HEK293T (cell line): ENCODE results near the gene PTPN13.

ENCODE experiments used
- CTCF ChIA-PET: fragments of 350-600 bp; formaldehyde crosslinking; extraction: SDS; loops from one replicate; lab custom pipeline; 2021; ENCODE audit warnings: antibody characterized with exemption, inconsistent platforms; lab: Yijun Ruan, JAX
- POLR2A ChIA-PET: fragments of 350-600 bp; formaldehyde crosslinking; extraction: SDS; loops from one replicate; lab custom pipeline; 2020; ENCODE audit warnings: antibody characterized with exemption, inconsistent platforms; lab: Yijun Ruan, JAX
- DNase-seq: peaks from one replicate; pipeline ENCODE4 v3.0.0; 2012; ENCODE audit warnings: mixed read lengths; ENCODE audit errors: extremely low spot score
- ARNT ChIP-seq: fragments of 450-650 bp; IDR thresholded peaks from 2 replicates; pipeline ENCODE4 v1.6.1; 2017; ENCODE audit warnings: mild to moderate bottlenecking
- BHLHE40 ChIP-seq: fragments of 450-650 bp; IDR thresholded peaks from 2 replicates; pipeline ENCODE4 v1.6.1; 2016; ENCODE audit warnings: mild to moderate bottlenecking, moderate library complexity, borderline replicate concordance
- CTBP1 ChIP-seq: fragments of 450-650 bp; IDR thresholded peaks from 2 replicates; pipeline ENCODE4 v1.6.1; 2016; ENCODE audit warnings: borderline replicate concordance
- ELF4 ChIP-seq: fragments of 450-650 bp; IDR thresholded peaks from 2 replicates; pipeline ENCODE4 v1.6.1; 2017; ENCODE audit warnings: antibody characterized with exemption
- FOXA1 ChIP-seq: fragments of 450-650 bp; IDR thresholded peaks from 2 replicates; pipeline ENCODE4 v1.6.1; 2016; ENCODE audit warnings: mild to moderate bottlenecking
- FOXK2 ChIP-seq: fragments of 450-650 bp; IDR thresholded peaks from 2 replicates; pipeline ENCODE4 v1.6.1; 2016; ENCODE audit warnings: mild to moderate bottlenecking
- FOXM1 ChIP-seq: fragments of 450-650 bp; IDR thresholded peaks from 2 replicates; pipeline ENCODE4 v1.6.1; 2017; ENCODE audit warnings: mild to moderate bottlenecking, borderline replicate concordance
- HDGF ChIP-seq: fragments of 450-650 bp; IDR thresholded peaks from 2 replicates; pipeline ENCODE4 v1.6.1; 2017; ENCODE audit warnings: antibody characterized with exemption, borderline replicate concordance
- L3MBTL2 ChIP-seq: fragments of 450-650 bp; conservative IDR thresholded peaks from 2 replicates; pipeline ENCODE4 v1.6.1; 2016; ENCODE audit warnings: mild to moderate bottlenecking
- LEF1 ChIP-seq: fragments of 450-650 bp; IDR thresholded peaks from 2 replicates; pipeline ENCODE4 v1.6.1; 2017; ENCODE audit warnings: mild to moderate bottlenecking, borderline replicate concordance
- NFRKB ChIP-seq: fragments of 450-650 bp; IDR thresholded peaks from 2 replicates; pipeline ENCODE4 v1.6.1; 2016; ENCODE audit warnings: mild to moderate bottlenecking, moderate library complexity
- PKNOX1 ChIP-seq: fragments of 450-650 bp; IDR thresholded peaks from 2 replicates; pipeline ENCODE4 v1.6.1; 2016
- SP1 ChIP-seq: fragments of 450-650 bp; IDR thresholded peaks from 2 replicates; pipeline ENCODE4 v1.6.1; 2017
- SUZ12 ChIP-seq: fragments of 450-650 bp; IDR thresholded peaks from 2 replicates; pipeline ENCODE4 v1.6.1; 2016; ENCODE audit warnings: mild to moderate bottlenecking
- TARDBP ChIP-seq: fragments of 450-650 bp; IDR thresholded peaks from 2 replicates; pipeline ENCODE4 v1.6.1; 2016
- ZNF384 ChIP-seq: fragments of 450-650 bp; IDR thresholded peaks from 2 replicates; pipeline ENCODE4 v1.6.1; 2016

PTPN13 gene

GRCh38 chr4:86670756-86671155 is 76.6 kb downstream of the PTPN13 start:
- TF ChIP-seq FOXA1 (no peak), FOXM1 (no peak), ZNF384 (no peak), SUZ12 (no peak), BHLHE40 (no peak), SP1 (no peak), ELF4 (no peak), PKNOX1 (no peak), FOXK2 (no peak), LEF1 (no peak), CTBP1 (no peak), L3MBTL2 (no peak), HDGF (no peak), ARNT (no peak), TARDBP (no peak), NFRKB (no peak)
- ChIA-PET POLR2A (no interaction called here), CTCF (no interaction called here)
- no peak for DNase-seq

- no peak for TF ChIP-seq L3MBTL2
- no peak for TF ChIP-seq TARDBP
- TF ChIP-seq FOXM1: no peak
- no peak for TF ChIP-seq SUZ12
- no peak for TF ChIP-seq PKNOX1
- no peak for TF ChIP-seq ELF4
- no peak for TF ChIP-seq HDGF
- TF ChIP-seq FOXK2: no peak
- no peak for TF ChIP-seq ZNF384
- no peak for TF ChIP-seq SP1
- no peak for TF ChIP-seq FOXA1
- no peak for TF ChIP-seq NFRKB
- no peak for TF ChIP-seq ARNT
- TF ChIP-seq CTBP1: no peak
- no peak for TF ChIP-seq BHLHE40
- no peak for TF ChIP-seq LEF1
- POLR2A ChIA-PET: no interaction called here
- DNase-seq: no peak
- CTCF ChIA-PET: no interaction called here
These were observed 81.4 kb downstream of the PTPN13 start for GRCh38 chr4:86675548-86675947.

- ChIA-PET POLR2A (no interaction called here), CTCF (interaction anchor here (0.7 kb wide), 1 partner anchor 88 kb away, joined by 3 read pairs; no protein-coding TSS in a partner anchor)
- DNase-seq: no peak
- TF ChIP-seq BHLHE40 (no peak), FOXA1 (no peak), FOXM1 (no peak), SUZ12 (no peak), TARDBP (no peak)
These were observed 84.7 kb downstream of the PTPN13 start for GRCh38 chr4:86678796-86679195.

- DNase-seq: no peak
- TF ChIP-seq SUZ12: no peak
- no peak for TF ChIP-seq BHLHE40
- no peak for TF ChIP-seq LEF1
- TF ChIP-seq FOXM1: no peak
- no peak for TF ChIP-seq HDGF
- TF ChIP-seq FOXK2: no peak
- ChIA-PET POLR2A (no interaction called here), CTCF (no interaction called here)
These were observed 85.3 kb downstream of the PTPN13 start for GRCh38 chr4:86679441-86679840.

- DNase-seq: no peak
- CTCF ChIA-PET: no interaction called here
- TF ChIP-seq BHLHE40 (no peak), ARNT (no peak), LEF1 (no peak), FOXA1 (no peak), TARDBP (no peak), FOXK2 (no peak), SUZ12 (no peak), CTBP1 (no peak), HDGF (no peak), ZNF384 (no peak), ELF4 (no peak), NFRKB (no peak), FOXM1 (no peak), SP1 (no peak), L3MBTL2 (no peak)
- POLR2A ChIA-PET: no interaction called here
These were observed 89.1 kb downstream of the PTPN13 start for GRCh38 chr4:86683167-86683566.

- ChIA-PET CTCF (no interaction called here), POLR2A (no interaction called here)
- TF ChIP-seq NFRKB (no peak), PKNOX1 (no peak), CTBP1 (no peak), FOXM1 (no peak), FOXK2 (no peak), TARDBP (no peak), ARNT (no peak), SP1 (no peak), ZNF384 (no peak)
- no peak for DNase-seq
These were observed 89.9 kb downstream of the PTPN13 start for GRCh38 chr4:86683983-86684382.

- POLR2A ChIA-PET: no interaction called here
- DNase-seq: no peak
These were observed 91.3 kb downstream of the PTPN13 start for GRCh38 chr4:86685401-86685800.

More at GRCh38 chr4:86685401-86685800, 91.3 kb downstream of the PTPN13 start:
- CTCF ChIA-PET: no interaction called here
- TF ChIP-seq FOXK2 (no peak), PKNOX1 (peak; percentile 53), ARNT (no peak), ZNF384 (no peak), HDGF (no peak)
